Measurements from ENCODE around the gene RHEX.
"Not testable (repeated sequence)": the region's sequence is repeated elsewhere in the genome, so short reads cannot be mapped to it uniquely, and the experiment has no call there.

The RHEX gene, protein sequence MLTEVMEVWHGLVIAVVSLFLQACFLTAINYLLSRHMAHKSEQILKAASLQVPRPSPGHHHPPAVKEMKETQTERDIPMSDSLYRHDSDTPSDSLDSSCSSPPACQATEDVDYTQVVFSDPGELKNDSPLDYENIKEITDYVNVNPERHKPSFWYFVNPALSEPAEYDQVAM

DNA sequence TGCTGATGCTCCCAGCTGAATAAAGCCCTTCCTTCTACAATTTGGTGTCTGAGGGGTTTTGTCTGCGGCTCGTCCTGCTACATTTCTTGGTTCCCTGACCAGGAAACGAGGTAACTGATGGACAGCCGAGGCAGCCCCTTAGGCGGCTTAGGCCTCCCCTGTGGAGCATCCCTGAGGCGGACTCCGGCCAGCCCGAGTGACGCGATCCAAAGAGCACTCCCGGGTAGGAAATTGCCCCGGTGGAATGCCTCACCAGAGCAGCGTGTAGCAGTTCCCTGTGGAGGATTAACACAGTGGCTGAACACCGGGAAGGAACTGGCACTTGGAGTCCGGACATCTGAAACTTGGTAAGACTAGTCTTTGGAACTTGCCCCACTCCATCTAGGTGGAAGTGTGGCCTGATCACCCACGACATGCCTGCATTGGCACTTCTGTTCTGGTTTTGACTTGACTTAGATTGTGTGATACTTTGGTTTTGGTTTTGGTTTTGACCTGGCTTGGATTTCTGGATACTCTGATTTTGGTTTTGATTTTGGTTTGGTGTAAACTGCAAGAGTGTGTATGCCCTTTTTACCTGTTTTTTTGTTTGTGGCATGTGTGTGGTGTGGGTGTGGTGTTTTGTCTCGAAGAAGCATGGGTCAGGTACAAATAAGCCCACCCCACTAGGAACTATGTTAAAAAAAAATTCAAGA is at the start of gene RHEX:
RHEX (plus strand) TSS at position 255 of the 692 bp plus-strand sequence. CDS start 44,656 bp downstream, outside the sequence.
- DNase-seq (ENCODE audit: low read depth), result not testable (repeated sequence)

DNA sequence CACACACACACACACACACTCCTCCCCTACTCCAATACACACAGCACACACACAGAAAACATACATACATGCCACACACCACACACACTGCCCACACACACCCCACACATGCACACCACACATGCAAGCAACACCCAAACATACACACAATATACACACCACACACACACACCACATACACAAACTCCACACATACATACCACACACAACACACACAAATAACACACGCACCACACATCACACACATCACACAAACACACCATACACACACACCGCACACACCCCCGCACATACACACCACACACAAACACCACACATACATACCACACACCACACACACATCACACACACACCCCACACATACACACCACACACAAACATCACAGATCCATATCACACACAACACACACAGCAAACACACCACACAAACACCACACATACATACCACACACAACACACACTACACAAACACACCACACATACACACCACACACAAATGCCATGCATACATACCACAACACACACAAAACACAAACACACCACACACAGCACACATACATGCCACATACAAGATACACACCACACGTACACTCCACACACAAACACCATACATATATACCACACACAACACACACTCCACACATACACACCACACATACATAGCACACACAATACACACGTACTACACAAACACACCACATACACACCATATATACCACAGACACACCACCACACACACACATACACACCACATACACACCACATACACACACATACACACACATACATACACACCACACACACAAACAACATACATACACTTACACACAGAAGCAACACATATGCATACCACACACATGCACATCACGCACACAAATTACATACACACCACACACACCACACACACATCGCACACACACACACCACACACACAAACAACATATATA is 48.8 kb upstream of the RHEX start:
- no peak for DNase-seq (ENCODE audit: low read depth)

DNA sequence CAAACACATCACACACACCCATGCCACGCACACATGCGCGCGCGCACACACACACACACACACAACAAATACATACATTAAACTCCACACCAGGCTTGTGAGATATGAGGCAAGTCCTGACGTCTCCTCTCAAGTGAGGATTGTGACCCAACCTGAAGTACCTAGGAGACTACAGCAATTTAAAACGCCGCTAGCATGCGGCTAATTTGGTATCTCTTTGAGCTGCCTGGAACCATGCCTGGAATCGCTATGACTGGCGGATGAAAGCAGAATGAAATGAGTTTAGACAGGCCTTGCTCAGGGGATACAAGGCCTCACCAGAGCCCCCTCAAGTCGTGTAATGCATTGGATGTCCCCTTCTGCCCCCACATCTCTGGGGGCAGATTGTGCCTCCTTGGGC is 48.1 kb upstream of the RHEX start:
- DNase-seq (ENCODE audit: low read depth), result no peak

DNA sequence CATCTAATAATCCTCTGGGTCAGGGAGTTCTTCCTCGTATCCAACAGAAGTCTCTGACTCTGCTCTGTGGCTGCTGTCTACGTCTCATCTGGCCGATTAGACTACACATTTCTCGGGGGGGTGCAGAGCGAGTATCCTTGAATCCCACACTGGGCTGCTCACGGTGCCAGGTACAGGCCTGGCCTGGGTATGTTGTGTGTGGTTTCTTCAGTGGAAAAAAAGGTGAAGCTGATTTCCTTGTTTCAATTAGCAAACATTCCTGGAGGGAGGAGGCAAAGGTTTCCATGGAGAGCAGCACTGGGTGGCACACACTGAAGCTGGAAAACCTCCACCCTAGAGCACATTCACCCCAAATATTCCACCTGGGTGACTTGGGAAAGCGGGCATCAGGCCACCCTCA is 47.7 kb upstream of the RHEX start:
- no peak for DNase-seq (ENCODE audit: low read depth)

DNA sequence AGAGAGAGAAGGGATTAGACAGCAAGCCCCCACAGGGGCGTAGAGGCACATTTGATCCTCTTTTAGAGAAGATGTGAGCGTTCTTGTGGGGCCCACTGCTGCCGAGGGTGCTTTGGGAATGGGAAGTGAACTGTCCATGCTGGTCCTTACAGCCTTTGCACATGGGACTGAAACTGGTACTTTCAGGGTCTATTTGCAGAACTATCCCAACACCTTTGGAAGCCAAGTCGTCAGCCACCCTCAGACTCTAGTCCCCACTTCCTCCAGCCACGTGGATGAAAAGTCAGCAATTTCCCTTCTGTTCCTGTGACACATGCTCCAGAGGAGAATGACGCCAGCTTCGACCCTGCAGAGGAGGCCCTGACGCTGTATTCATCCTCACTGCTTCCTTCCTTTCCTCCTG is 47.2 kb upstream of the RHEX start:
- DNase-seq (ENCODE audit: low read depth), result no peak

DNA sequence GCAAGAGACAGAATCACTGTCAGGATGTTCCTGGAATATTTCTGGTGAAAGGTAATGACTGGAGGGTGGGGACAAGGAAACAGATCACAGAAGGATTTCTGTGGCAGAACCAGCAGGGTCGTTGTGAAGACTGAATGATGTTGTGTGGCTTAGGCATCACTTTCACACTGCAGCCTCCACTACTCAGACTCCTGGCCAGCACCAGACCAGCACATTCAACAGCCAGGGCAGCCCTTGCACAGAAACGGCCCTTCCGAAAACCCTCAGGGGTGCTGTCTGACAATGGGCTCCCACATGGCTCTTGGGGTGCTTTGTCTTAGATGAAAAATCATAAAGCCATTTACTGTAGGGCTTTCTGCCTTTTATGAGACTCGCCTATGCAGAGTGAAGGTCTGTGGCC is 46.0 kb upstream of the RHEX start:
- DNase-seq (ENCODE audit: low read depth), result no peak

DNA sequence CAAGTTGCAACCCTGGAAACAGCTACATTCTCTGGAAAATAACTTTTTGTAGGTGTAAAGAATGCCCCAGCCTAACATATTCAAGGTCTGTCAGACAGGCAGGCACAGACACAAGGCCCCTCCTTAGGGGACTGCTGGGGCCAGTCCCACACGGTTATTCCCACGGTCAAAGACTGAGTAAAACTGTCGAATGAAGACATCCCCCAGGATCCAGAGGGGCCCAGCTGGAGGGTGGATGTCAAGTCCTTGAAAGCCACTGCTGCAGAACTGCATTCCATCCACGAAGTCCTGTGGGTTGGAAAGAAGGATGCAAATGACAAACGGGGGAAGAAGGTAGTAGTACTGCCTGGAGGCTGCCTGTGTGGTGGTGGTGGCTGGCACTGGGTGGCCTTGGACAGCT is 42.9 kb upstream of the RHEX start:
- DNase-seq (ENCODE audit: low read depth), result no peak

DNA sequence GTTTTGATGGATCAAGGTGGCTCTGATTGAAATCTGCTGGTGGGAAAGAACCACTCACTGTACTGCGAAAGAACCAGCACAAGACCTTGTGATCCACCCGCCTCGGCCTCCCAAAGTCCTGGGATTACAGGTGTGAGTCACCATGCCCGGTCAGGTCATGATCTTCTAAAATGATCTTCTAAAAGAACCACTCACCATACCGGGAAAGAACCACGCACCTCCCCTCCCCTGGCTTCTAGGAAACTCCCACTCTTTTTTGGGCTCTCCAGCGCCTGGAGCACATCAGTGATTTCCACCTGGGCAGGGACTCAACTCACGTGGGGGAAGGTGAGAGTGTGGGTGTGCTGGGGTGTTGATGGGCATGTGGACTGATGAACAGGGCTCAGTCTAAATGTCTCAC is 41.9 kb upstream of the RHEX start:
- DNase-seq (ENCODE audit: low read depth), result no peak

DNA sequence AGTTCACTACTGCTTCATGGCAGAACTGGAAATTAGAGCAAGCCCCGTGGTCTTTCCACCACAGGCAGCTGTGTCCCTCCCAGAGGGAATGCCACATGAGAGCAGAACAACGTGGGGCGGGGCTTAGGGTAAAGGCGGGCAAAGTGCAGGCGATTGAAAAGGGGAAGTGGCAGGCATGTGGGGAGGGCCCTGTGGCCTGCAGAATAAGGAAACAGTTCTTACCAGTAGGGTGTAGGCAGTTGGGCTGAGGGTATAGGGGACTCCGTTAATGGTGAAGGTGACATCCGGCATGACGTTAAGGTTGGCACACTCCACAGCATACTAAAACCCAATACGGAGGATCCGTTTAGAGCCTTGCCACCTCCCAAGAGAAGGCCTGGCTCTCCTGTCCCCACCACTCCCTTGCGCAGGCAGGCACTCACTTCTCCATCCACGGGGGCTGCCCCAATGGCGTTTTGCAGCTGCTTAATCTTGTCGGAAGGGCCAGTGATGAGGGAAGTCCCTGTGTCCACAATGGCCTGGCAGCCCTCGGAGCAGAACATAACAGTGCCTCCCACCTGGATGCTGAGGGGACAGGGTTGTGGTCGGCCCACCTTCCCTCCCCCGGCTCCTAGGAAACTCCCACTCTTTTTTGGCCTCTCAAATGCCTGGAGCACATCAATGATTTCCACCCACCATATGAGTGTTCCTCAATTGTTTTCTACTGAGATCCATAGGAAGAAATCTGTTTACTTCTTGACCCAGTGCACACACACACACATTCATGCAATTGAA is 40.7 kb upstream of the RHEX start:
- no peak for DNase-seq (ENCODE audit: low read depth)

DNA sequence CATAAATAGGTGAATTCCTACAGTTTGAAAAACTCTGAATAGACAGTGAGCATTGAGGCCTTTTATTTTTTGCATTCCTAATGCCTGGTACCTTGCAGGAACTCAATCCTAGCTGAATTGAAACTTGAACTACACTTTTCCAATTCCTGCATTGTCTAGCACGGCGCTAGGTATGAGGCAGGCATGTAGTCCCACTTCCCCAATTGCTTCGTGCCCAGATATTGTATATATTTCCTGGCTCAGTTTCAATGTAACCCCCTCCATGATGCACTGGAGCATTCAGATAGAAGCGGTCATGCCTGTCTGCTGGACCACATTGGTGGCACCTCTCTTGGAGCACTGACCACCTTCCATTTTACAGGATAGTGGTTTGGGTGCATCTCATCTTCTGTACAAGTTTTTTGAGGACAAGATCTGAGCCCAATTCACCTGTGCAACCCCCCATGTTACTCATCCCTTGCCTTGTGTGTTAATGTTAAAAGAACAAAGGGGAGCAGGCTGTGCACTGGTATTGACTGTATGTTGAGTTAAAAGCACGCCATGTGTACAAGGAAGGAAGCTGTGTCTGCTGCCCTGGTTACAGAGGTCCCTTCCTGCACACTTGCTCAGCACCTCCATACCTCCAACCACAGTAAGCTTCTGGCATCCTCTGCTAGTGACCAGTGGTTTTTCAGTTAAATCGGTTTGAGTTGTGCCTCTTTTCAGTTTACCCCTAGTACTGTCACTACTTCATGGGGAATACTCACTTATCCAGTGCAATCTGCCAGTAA is 39.8 kb upstream of the RHEX start:
- DNase-seq (ENCODE audit: low read depth), result no peak

DNA sequence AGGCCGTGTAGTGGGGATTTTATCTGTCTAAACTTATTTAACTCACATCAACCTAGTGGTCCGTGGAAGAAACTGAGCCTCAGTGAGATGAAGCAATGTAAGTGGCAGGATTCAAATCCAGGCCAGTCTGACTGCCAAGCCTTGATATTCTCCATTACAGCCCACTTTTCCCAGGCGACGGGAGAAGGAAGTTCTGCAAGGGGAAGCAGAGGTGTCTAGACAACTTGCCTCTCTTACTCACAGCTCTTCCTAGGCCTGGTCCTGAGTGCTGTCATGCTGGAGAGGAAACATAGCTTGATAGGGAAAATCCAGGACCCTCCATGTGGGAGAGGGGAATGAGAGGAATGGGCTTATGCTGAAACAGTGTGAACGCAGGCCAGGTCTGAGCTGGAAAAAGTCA is 38.4 kb upstream of the RHEX start:
- no peak for DNase-seq (ENCODE audit: low read depth)

DNA sequence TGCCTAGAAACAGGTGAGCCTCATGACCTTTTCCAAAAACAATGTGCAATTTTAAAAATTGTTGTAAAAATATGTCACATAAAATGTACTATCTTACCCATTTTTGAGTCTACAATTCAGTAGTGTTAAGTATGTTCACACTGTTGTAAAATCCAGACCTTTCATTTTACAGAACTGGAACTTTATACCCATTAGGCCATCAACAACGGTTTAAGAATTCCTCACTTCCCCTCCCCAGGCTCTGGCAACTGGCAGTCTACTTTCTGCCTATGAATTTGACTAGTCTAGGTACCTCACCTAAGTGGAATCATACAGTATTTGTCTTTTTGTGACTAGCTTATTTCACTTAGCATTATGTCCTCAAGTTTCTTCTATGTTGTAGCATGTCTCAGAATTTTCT is 37.9 kb upstream of the RHEX start:
- DNase-seq (ENCODE audit: low read depth), result no peak

DNA sequence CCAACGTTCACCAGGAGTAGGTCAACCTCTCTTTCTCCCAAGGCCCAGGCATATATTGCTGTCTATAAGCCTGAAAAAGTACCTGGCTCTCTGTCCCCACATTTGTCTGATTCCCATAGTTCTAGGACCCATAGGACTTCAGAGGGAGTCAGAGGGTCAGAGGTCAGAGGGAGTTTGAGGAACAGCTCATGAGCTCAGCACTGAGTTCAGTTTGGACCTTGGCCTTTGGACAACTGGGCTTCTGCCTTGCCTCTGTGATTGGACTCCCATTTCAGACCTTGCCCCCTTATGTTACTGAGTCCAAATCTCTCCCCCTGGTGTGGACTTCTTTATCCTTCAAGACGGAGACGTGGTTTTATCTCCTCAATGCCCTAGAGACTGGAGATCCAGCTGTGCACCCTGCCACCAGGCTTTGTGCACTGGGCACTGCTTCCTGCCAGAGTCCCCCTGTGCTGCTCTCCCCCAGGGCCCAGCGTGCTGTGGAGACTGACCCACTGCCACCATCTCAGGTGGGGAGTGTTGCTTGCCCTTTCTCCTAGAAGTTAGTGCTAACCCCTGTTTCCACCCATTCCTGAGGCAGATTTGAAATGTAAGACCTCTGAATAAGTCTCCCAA is 32.5 kb upstream of the RHEX start:
- no peak for DNase-seq (ENCODE audit: low read depth)

DNA sequence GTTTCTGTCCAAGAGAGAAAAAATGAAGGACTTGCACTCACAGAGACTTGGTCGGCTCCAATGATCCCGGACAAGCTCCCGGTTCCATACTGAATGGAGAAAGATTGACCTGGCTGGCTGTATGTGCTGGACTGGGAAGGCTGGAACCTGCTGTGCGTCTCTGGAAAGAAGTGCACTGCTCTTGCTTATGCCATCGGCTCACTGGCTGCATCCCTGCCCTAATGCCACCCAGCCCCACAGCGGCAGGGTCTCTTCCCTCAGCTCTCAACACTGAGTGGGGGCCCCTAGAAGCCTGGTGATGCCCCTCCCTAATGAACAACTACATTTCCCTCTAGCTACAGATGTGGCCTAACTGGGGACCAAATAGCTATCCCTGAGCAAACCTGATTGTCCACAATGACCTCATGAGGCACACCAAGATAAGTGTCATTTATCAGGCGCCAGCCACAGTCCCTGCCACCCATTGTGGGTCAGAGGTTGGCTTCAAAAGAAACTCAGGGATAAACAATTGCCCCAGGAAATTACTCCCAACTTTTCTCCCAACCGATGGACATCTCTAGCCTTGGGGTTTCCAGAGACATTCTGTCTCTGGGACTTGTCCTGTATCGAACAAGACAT is 31.9 kb upstream of the RHEX start:
- DNase-seq (ENCODE audit: low read depth), result no peak

DNA sequence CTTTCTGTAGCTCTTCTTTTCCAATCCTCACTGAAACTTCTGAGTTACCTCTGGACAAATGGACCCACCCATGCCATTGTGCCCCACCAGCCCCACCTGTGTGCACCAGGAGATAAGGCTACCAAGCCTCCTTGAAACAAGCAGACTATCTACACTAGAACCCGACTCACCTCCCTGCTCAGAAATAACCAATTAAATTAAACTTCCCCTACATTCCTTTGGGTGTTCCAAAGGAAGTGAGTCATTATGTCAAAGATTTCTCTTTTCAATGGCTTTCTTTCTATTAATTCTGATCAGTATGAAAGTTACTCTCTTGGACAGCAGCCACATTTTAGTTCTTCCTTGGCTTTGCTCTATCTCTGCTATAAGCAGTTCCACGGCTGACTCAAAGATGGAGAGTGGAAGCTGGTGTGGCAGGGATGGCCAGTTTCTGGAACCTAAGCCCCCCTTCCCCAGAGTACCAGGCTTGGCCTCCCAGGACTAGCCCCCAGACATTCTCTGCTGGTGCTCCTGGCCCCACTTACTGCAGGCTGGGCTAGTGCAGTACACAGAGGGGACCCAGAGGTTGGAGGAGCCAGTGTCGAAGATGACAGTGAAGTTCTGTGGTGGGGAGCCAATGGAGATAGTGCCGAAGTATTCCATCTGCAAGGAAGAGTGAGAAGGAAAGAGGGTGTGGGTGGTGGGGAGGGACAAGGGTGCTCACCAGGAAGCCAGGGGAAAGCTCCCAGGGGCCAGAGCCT is 31.2 kb upstream of the RHEX start:
- no peak for DNase-seq (ENCODE audit: low read depth)

DNA sequence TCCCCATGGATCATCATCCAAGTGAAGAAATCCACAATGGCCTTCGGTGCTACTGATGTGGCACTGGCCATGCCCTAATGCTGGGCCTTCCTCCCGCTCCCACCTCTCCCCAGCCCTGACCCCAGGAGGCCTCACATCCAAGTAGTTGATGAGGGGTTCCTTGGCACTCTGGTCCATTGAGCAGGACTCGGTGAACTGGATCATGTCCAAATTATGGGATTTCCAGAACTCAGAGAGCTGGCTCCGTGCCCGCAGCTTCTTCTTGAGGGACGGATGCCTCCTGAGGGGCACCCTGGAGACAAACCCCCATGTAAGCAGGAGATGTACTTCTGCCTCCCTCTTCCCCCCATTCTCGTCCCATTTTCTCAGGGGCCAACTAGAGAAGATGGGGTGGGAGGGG is 30.2 kb upstream of the RHEX start:
- DNase-seq (ENCODE audit: low read depth), result no peak

DNA sequence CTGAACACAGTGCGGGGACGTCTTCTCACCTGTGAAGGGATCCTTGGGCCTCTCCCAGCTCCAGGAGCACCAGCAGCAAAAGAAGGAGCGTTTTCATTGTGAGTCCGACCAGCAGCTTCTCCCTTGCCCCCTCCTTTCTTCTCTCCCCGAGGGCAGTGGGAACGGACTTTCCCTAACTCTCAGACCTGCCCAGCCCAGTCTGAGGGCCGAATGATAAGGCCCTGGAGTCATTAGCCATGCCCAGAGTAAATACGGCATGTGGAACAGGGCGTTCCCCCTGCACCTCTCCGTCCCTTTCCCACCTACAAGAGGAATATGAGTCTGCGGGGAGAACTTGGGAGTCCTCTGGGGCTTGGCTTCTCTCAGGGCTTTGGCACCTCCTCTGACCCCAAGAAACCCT is 29.3 kb upstream of the RHEX start, which contains the start of gene CTSE:
CTSE (minus strand) TSS at position 201 of the 400 bp plus-strand sequence; CDS start at position 97, 104 bp downstream.
- no peak for DNase-seq (ENCODE audit: low read depth)

DNA sequence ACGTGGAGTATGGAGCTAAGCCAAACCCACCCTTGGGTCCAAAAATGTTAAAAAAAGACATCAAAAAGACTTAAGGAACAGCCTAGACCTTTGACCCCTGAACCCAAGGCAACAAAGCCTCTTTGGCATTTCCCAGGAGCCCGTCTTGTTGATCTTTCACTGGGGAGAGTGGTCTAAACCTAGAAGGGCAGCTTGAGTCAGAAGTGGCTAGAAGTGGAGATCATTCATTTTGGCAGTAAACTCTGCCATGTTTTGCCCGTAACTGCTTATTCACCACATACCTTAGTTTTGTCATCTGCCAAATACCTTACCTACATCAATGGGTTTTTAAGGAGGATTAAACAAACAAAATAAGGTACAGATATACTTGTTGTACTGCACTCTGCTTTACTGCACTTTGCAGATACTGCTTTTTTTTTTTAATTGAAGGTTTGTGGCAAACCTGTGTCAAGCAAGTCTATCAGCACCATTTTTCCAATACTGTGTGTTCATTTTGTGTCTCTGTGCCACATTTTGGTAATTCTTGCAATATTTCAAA is 27.6 kb upstream of the RHEX start:
- DNase-seq (ENCODE audit: low read depth), result no peak

DNA sequence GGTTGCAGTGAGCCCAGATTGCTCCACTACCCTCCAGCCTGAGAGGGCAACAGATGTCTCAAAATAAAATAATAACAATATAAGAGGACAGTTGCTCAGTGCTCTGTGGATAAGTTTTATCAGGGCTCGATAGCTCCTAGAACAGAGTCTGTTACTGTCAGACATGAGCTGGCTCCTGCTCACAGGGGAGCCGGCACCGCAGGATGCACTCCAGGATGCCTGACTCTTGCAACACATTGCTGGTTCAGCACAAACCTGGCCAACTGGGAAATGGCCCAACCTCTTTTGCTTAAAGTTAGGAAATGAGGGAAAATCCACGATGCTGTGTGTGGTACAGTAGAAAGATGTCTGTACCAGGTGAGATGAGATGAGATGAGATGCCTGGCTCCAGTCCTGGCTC is 23.5 kb upstream of the RHEX start:
- DNase-seq (ENCODE audit: low read depth), result no peak

Data from activated T-cell treated with anti-CD3 and anti-CD28 coated beads for 24 hours (primary cell).